HG03469 (cell line): ENCODE measurements around the gene METRN.
"Not testable (repeated sequence)": the region's sequence is repeated elsewhere in the genome, so short reads cannot be mapped to it uniquely, and the experiment has no call there.

Experiments used
- ATAC-seq: cut with Tn5 transposase; IDR thresholded peaks from one replicate; pipeline ENCODE4 v1.9.1; 2021; ENCODE audit warnings: mild to moderate bottlenecking, moderate library complexity, moderate number of reproducible peaks; ENCODE audit not compliant: unreplicated experiment

The METRN gene

GRCh38 chr16:754121-754607, 39.2 kb downstream of the METRN start:
- not testable (repeated sequence) for ATAC-seq

DNA sequence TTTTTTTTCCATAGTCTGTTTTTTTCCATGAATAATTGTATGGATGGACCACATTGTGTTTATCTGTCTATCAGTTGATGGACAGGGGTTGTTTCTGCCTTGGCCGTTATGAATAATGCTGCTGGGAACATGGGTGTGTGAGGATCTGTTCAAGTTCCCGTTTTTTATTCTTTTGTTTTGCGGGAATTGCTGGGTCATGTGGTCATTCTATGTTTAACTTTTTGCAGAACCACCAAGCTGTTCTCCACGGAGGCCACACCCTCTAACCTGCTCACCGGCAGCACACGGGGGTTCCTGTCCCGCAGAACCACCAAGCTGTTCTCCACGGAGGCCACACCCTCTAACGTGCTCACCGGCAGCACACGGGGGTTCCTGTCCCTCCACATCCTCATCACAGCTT, 39.7 kb downstream of the METRN start:
- no peak for ATAC-seq

DNA sequence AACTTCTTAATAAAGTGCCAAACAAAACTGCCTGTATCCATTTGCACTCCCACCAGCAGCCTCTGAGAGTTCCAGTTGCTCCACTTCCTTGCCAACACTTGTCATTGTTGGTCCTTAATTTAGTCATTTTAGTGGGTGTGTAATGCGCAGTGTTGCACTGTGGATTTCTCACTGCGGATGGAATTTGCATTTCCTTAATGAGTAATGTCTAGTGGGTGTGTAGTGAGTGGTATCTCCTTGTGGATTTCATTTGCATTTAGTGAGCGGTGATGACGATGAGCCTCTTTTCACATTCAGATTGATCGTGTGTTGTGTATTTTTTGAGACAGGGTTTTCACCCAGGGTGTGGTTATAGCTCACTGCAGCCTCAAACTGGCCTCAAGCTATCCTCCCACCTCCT, 41.5 kb downstream of the METRN start:
- ATAC-seq: no peak

GRCh38 chr16:759110-759910, 44.4 kb downstream of the METRN start:
- no peak for ATAC-seq

- ATAC-seq: no peak
Measured at GRCh38 chr16:760065-760464, 45.1 kb downstream of the METRN start.

DNA sequence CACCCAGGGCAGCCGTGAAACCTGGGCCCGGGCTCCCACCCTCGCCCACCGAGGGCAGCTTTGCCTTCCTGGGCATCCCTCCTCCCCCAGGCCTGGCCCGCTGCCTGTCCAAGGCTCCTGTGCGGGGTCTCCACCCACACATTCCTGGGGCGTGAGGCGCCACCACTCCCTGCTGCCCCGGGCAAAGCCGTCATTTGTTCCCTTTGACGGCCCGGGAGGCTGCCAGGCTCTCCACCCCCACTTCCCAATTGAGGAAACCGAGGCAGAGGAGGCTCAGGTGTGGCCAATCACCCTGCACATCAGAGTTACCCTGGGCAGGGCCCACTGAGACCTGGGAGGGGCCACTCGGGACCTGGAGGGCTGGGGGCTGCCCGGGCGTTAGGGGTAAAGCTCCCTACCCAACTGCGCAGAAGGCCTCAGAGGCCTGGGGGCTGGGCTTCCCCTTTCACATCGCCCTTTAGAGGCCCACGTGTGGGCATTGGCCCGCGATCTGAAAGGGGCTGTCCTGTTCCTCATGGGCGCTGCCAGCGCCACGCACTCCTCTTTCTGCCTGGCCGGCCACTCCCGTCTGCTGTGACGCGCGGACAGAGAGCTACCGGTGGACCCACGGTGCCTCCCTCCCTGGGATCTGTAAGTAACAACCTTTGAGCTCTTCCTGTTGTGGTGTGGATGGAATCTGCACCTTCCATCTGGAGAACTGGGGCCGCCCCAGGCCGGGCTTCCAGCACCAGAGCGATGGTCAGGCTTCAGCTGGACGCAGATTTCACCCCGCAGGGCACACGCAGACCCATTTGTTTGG, 45.8 kb downstream of the METRN start, which contains the start of gene MSLN:
Gene MSLN (plus strand): TSS at position 190 of the 799 bp plus-strand sequence. CDS start 1,947 bp downstream, outside the sequence.
- ATAC-seq: no peak

GRCh38 chr16:761625-762513, 47.0 kb downstream of the METRN start:
- ATAC-seq: no peak

DNA sequence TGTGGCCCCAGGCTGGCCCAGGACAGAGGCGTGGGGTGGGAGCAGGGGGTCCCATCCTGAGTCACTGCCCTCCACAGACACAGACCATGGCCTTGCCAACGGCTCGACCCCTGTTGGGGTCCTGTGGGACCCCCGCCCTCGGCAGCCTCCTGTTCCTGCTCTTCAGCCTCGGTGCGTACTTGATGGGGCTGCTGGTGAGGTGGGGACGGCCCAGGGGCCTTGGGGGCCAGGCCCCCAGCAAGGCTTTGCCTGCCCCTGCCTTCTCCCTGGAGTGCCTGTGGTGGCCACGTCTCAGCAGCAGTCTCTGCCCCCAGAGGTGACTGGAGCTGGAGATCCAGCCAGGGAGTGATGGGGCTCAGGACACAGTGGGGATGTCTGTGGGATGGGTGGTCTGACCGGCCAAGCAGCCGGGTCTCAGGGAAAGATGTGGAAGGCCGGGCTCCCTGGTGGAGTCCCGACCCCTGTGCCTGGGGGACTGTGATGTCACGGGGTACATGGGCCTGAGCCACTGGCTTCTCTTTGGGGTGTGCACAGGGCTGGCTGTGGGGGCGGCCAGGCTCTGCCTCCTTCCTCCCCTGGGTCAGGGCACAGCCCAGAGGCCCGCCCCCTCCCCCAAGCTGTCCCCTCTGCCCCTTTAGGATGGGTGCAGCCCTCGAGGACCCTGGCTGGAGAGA, 47.8 kb downstream of the METRN start:
- no peak for ATAC-seq

- ATAC-seq: no peak
Measured at GRCh38 chr16:763369-764183, 48.7 kb downstream of the METRN start.

DNA sequence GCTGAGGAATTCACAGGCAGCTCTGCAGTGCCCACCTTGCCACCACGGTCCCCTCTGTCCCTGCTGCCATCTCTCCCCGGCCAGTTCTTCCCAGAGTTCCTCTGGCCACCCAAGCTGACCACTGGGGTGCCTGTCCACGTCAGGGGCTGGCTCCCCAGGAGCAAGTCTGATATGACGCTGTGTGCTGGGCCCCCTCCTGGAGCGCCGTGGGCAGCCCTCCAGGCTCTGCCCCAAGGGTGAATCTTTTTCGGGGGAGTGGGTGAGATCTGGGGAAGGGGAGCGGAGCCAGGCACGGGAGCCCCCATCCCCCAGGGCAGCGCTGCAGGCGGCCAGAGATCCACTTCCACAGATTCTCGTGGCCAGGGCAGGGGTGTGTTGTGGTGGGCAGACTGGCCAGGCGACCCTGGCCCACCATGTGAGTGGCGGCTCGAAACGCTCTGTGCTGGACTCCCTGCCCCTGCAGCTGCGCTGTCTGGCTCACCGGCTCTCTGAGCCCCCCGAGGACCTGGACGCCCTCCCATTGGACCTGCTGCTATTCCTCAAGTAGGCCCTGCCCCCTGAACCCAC, 49.3 kb downstream of the METRN start:
- ATAC-seq: no peak

DNA sequence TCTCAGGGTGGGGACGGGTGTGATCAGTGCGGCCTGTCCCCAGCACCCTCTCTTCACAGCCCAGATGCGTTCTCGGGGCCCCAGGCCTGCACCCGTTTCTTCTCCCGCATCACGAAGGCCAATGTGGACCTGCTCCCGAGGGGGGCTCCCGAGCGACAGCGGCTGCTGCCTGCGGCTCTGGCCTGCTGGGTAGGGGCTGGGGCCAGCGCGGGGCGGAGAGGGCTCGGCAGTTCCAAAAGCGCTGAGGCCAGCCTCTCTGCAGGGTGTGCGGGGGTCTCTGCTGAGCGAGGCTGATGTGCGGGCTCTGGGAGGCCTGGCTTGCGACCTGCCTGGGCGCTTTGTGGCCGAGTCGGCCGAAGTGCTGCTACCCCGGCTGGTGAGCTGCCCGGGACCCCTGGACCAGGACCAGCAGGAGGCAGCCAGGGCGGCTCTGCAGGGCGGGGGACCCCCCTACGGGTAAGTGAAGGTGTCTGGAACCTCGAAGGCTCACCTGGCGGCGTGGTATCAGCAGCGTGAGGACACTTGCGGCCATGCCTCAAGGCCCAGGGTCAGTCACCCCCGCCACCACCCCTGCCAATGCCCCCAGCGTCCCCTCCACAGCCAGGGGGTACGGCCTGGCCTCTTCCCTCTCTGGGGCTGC, 50.0 kb downstream of the METRN start:
- no peak for ATAC-seq

DNA sequence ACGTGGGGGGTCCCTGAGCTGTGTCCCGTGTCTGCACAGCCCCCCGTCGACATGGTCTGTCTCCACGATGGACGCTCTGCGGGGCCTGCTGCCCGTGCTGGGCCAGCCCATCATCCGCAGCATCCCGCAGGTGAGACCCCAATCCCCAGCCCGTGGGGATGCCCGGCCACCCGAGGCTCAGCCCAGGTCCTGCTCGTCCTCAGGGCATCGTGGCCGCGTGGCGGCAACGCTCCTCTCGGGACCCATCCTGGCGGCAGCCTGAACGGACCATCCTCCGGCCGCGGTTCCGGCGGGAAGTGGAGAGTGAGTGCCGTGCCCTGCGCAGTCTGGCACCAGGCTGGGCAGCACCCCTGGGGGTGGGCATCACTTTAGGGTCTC, 50.6 kb downstream of the METRN start:
- no peak for ATAC-seq

GRCh38 chr16:766008-766819, 51.3 kb downstream of the METRN start:
- ATAC-seq: no peak

GRCh38 chr16:766820-767640, 52.1 kb downstream of the METRN start:
- ATAC-seq: no peak

GRCh38 chr16:767743-768235, 52.9 kb downstream of the METRN start:
- no peak for ATAC-seq

- no peak for ATAC-seq
Measured at GRCh38 chr16:768428-768827, 53.5 kb downstream of the METRN start.
